ENCODE measurements around the gene DNAJC4.

GRCh38 chr11:64185693-64186491, 44.5 kb upstream of the DNAJC4 start, which contains the start of gene STIP1:
- TF ChIP-seq CTCF (optimal IDR thresholded peaks at IDR 0.05 in 1 of 3, IDR thresholded peaks at IDR 0.05 in 1 of 3, conservative IDR thresholded peaks at IDR 0.05 in 1 of 3; ENCODE audit: extremely low read depth in 1 of 3, insufficient read depth in 2 of 3, low read length in 3 of 3) (peak; percentile 26 to 57 (median 34)), EZH2 (IDR thresholded peaks at IDR 0.05; ENCODE audit: low read length) (no peak)
